Measurements from ENCODE around the gene OPN3.

DNA sequence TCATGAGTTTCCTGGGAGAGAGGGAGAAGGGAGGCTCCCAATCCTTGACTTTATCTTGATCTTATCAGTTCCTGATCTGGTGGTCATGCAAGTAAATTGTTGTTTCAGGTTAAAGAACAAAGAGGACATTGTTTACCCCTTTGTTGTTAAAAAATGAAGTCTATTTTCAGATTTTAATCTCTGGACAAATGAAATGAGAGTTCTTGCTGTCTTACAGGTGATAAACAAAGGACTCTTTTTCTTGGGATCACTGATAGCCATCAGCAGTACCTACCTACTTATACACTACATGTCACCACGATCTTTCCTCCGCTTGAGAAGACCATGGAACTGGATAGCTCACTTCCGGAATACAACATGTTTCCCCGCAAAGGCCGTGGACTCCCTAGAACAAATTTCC is 48.4 kb downstream of the OPN3 start:
- TF ChIP-seq, protein P1, sequence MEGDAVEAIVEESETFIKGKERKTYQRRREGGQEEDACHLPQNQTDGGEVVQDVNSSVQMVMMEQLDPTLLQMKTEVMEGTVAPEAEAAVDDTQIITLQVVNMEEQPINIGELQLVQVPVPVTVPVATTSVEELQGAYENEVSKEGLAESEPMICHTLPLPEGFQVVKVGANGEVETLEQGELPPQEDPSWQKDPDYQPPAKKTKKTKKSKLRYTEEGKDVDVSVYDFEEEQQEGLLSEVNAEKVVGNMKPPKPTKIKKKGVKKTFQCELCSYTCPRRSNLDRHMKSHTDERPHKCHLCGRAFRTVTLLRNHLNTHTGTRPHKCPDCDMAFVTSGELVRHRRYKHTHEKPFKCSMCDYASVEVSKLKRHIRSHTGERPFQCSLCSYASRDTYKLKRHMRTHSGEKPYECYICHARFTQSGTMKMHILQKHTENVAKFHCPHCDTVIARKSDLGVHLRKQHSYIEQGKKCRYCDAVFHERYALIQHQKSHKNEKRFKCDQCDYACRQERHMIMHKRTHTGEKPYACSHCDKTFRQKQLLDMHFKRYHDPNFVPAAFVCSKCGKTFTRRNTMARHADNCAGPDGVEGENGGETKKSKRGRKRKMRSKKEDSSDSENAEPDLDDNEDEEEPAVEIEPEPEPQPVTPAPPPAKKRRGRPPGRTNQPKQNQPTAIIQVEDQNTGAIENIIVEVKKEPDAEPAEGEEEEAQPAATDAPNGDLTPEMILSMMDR (IDR thresholded peaks at IDR 0.05 in 4 of 5, conservative IDR thresholded peaks at IDR 0.05 in 1 of 5), result no peak
- TF ChIP-seq POLR2A (IDR thresholded peaks at IDR 0.05), result no peak
